EH (cell line): Measurements from ENCODE around the gene ZNF627.
"Not testable (repeated sequence)": the region's sequence is repeated elsewhere in the genome, so short reads cannot be mapped to it uniquely, and the experiment has no call there.

Experiments used
- DNase-seq: peaks from one replicate; pipeline ENCODE4 v3.0.0-alpha.2; 2015; ENCODE audit warnings: low read depth

The ZNF627 gene

GRCh38 chr19:11574689-11575088, 22.6 kb upstream of the ZNF627 start:
- DNase-seq, result no peak

GRCh38 chr19:11576227-11576626, 21.1 kb upstream of the ZNF627 start:
- no peak for DNase-seq

GRCh38 chr19:11577451-11578257, 19.6 kb upstream of the ZNF627 start, which contains the start of gene ACP5:
Gene ACP5 (minus strand): TSS chr19:11577645. CDS start chr19:11577317, 328 bp downstream.
- peak; percentile 44 for DNase-seq

- peak; percentile 26 for DNase-seq
Observed at GRCh38 chr19:11578258-11579142, 18.8 kb upstream of the ZNF627 start.

GRCh38 chr19:11580116-11580515, 17.2 kb upstream of the ZNF627 start:
- DNase-seq, result no peak

GRCh38 chr19:11581740-11582139, 15.5 kb upstream of the ZNF627 start:
- DNase-seq, result peak; percentile 20

GRCh38 chr19:11586331-11586730, 11.0 kb upstream of the ZNF627 start:
- DNase-seq, result no peak

- peak; percentile 75 for DNase-seq
Observed at GRCh38 chr19:11587302-11587974, 9.8 kb upstream of the ZNF627 start.

- no peak for DNase-seq
Observed at GRCh38 chr19:11587975-11588631, 9.2 kb upstream of the ZNF627 start.

GRCh38 chr19:11594084-11594483, 3.2 kb upstream of the ZNF627 start:
- no peak for DNase-seq

- DNase-seq, result no peak
Observed at GRCh38 chr19:11596156-11596555, 1.1 kb upstream of the ZNF627 start.

- DNase-seq, result no peak
Observed at GRCh38 chr19:11598103-11598483, 810 bp downstream of the ZNF627 start.

- no peak for DNase-seq
Observed at GRCh38 chr19:11598746-11599145, 1.5 kb downstream of the ZNF627 start.

GRCh38 chr19:11599704-11600103, 2.4 kb downstream of the ZNF627 start:
- DNase-seq, result not testable (repeated sequence)

- DNase-seq, result no peak
Observed at GRCh38 chr19:11606484-11606883, 9.2 kb downstream of the ZNF627 start.

- DNase-seq, result no peak
Observed at GRCh38 chr19:11611730-11612129, 14.4 kb downstream of the ZNF627 start.

GRCh38 chr19:11612816-11613511, 15.7 kb downstream of the ZNF627 start:
- DNase-seq, result no peak

GRCh38 chr19:11617180-11618062, 20.1 kb downstream of the ZNF627 start:
- DNase-seq, result no peak

- no peak for DNase-seq
Observed at GRCh38 chr19:11620553-11620952, 23.3 kb downstream of the ZNF627 start.

GRCh38 chr19:11622401-11622800, 25.1 kb downstream of the ZNF627 start:
- peak; percentile 16 for DNase-seq
